ENCODE results near the gene NT5DC3. TPM values are rescaled to one million over a fixed set of nuclear protein-coding genes. Genes with fewer than 3 reads are reported as not detected.
"Not testable (repeated sequence)": the region's sequence is repeated elsewhere in the genome, so short reads cannot be mapped to it uniquely, and the experiment has no call there.

NT5DC3 gene
- polyA plus RNA-seq, 3 donors = 2.7 to 4.3 (median 3.9) TPM

DNA sequence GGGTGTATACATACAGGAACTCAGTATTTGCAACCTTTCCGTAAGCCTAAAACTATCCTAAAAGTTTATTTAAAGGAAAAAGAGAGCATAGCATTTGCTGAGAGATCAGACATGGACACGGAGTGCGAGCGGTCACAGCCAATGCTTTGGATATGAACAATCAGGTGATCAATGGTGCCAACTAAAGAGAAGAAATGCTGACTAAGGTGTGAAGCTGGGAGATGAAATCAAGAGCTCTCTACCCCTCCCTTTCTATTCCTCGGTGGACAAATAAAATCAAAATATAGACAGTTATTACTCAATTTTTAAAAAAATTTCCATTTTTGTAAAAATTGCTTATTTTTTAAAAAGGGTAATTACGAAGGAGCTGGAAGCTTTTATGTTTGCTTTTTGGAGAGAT is 29.2 kb downstream of the NT5DC3 start:
- DNase-seq (ENCODE audit: low read depth in 3 of 3, low spot score in 2 of 3) = no peak

DNA sequence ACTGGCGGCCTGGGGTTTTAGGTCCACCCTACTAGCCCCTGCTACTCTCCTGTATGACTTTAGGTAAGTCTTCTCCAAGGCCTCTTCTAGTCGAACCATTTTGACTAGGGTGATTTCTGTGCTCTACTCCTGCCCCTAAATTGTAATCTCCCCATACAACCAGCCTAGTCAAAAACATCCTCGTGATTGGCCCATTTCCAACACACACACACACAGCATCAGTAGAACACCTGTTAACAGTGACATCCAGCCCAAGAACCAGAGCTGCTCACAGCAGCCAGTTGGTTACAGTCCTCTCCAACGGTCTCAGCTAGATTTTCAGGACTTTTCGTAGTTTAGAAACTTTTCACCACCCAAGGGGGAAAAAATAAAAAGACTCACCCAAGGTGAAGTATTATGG is 30.9 kb downstream of the NT5DC3 start:
- no peak for DNase-seq (ENCODE audit: low read depth in 3 of 3, low spot score in 2 of 3)

- not testable (repeated sequence) for DNase-seq (ENCODE audit: low read depth in 3 of 3, low spot score in 2 of 3)
These were observed 31.4 kb downstream of the NT5DC3 start for GRCh38 chr12:103809639-103810038.

- no peak for DNase-seq (ENCODE audit: low read depth in 3 of 3, low spot score in 2 of 3)
These were observed 31.9 kb downstream of the NT5DC3 start for GRCh38 chr12:103809154-103809553.

- DNase-seq (ENCODE audit: low read depth in 3 of 3, low spot score in 2 of 3) = no peak
These were observed 32.7 kb downstream of the NT5DC3 start for GRCh38 chr12:103808239-103808880.

DNA sequence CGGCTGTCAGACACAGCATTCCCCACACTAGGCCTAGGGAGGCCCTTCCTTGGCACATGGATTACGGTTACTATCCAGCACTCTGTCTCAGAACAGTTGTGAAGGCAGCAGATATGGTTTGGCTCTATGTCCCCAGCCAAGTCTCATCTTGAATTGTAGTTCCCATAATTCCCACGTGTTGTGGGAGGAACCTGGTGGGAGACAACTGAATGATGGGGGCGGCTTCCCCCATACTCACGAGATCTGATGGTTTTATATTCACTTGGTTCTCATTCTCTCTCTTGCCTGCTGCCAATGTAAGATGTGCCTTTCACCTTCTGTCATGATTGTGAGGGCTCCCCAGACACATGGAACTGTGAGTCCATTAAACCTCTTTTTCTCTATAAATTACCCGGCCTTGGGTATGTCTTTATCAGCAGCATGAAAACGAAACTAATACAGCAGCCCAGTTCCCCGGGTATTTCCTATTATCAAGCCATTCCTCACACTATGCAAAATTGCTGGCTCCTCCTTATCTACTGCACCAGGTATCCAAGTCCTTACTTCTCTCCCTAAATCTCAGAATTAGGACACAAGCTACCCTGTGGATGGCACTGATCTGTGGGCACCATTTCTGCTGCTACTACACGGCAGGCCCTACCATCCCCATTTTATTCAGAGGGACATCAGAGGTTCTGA is 33.3 kb downstream of the NT5DC3 start:
- DNase-seq (ENCODE audit: low read depth in 3 of 3, low spot score in 2 of 3) = no peak

DNA sequence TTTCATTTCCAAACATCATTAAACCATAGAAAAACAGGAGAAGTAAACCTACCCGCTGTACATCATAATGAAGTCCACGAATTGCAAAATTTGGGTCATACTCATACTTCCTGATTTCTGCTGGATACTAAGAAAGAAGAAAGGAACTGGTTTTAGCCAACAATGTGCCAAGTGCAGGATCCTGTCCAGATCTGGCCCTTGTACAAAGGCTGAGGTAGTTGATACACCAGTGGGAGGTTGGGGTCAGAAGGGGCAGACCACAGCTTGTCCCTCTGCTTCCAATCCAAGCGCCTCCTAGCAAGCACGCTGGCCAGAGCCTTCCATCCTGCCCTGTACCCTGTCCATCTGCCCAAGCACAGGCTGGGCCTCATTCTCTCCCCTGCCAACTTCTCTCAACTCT is 34.2 kb downstream of the NT5DC3 start:
- DNase-seq (ENCODE audit: low read depth in 3 of 3, low spot score in 2 of 3) = no peak

- DNase-seq (ENCODE audit: low read depth in 3 of 3, low spot score in 2 of 3) = no peak
These were observed 35.2 kb downstream of the NT5DC3 start for GRCh38 chr12:103805655-103806360.

DNA sequence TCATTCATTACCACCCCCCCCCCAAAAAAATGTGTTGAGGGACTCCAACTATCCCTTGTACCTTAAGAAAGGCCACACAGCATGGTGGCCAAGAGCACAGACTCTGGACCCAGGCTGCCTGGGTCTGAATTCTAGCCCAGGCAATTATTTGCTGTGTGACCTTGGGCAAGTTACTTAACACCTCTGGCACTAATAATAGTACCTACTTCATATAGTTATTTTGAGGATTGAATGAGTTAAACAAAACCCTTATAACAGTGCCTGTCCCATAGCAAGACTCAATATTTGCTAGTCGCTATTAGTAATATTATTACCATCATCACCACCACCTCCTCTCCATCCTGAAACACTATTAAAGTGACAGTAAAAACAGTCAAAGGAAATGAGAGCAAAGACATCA is 37.2 kb downstream of the NT5DC3 start:
- DNase-seq (ENCODE audit: low read depth in 3 of 3, low spot score in 2 of 3) = no peak

GRCh38 chr12:103802586-103802886 is 38.5 kb downstream of the NT5DC3 start:
- DNase-seq (ENCODE audit: low read depth in 3 of 3, low spot score in 2 of 3) = no peak

DNA sequence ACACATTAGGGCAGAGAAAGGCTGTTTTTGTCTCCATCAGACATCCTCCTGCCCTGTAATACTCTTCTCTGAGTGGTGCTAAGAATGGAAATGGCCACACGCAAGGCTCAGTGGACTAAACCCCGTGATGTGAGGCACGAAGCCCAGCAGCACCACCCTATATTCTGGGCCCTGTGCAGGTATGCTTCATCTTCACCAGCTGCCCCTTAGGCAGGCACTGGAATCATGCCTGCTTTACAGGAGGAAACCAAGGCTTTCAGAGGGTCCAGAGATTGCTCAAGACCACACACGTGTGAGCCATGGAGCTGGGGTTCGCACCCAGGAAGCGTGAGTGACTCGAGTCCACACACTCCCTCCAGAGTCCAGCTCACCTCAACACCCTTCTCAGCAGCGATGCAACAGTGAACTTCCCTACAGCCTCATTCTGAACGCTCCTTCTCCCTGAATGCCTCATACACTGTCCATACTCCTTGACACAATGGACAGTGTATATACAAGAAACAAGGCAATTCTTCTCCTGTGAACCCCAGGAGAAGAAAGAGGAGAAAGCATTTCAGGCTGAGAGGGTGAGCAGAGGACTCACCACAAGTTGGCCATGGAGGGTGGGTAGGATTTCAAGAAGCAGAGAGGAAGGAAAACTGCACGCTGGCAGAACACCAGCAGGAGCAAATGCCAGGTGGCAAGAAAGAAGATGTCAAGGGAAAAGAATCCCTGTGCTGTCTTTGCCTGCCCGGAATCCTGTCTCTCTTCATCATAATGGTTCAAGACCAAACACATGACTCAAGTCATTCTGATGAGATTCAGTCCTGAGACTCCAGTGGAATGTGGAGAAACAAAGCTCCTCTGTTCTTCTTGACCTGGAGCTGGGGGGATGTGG is 39.1 kb downstream of the NT5DC3 start:
- no peak for DNase-seq (ENCODE audit: low read depth in 3 of 3, low spot score in 2 of 3)

GRCh38 chr12:103799857-103800771 is 40.9 kb downstream of the NT5DC3 start:
- no peak for DNase-seq (ENCODE audit: low read depth in 3 of 3, low spot score in 2 of 3)

DNA sequence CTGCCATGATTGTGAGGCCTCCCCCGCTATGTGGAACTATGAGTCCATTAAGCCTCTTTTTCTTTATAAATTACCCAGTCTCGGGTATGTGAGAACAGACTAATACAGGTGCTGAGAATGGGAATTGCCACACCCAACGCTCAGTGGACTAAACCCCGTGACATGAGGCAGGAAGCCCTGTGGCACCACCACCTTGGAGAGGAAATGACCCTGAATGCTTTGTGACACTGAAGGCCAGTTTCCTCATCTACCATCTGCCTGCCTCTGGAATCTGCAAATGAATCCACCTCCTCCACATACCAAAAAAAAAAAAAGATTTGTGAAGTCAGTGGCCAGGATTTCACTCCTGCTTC is 41.6 kb downstream of the NT5DC3 start:
- no peak for DNase-seq (ENCODE audit: low read depth in 3 of 3, low spot score in 2 of 3)

GRCh38 chr12:103798586-103798985 is 42.4 kb downstream of the NT5DC3 start:
- DNase-seq (ENCODE audit: low read depth in 3 of 3, low spot score in 2 of 3) = no peak

DNA sequence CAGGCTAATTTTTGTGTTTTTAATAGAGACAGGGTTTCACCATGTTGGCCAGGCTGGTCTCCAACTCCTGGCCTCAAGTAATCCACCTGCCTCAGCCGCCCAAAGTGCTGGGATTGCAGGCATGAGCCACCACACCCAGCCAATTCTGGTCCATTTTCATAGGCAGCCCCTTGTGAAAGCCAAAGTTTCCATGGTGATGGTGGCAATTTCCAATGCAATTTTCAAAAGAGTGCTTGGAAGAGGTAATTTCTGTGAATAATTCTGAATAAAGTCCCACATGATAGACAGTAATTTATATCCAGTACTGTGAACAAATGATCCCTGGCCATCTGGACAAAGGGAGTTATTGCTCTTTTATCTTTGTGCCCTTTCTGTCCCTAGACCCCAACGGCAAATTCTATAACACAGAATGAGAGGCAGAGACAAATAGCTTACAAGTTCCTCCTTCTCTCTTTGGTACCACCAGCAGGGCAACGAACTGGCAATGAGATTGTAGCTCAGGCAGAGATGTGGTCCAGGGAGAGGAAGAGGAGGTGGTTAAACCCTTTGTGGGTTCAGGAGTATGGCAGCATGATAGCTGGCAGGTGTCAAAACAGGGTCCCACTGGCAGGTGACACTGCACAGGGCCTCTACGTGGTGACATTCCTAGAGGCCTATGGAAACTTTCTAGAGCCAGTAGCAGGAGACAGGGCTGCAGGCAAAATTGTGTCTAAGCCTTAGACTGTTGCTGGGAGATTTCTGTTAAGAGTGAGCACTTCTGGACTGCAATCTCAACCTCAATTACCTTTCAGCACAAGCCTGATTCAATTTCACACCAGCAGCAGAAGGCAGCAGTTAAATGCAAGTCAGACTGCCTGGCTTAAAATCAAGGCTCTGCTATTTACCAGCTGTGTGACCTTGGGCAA is 46.5 kb downstream of the NT5DC3 start:
- DNase-seq (ENCODE audit: low read depth in 3 of 3, low spot score in 2 of 3) = no peak

GRCh38 chr12:103793512-103794045 is 47.5 kb downstream of the NT5DC3 start:
- DNase-seq (ENCODE audit: low read depth in 3 of 3, low spot score in 2 of 3) = no peak

GRCh38 chr12:103793046-103793445 is 48.0 kb downstream of the NT5DC3 start:
- DNase-seq (ENCODE audit: low read depth in 3 of 3, low spot score in 2 of 3) = no peak

- no peak for DNase-seq (ENCODE audit: low read depth in 3 of 3, low spot score in 2 of 3)
These were observed 49.6 kb downstream of the NT5DC3 start for GRCh38 chr12:103791350-103791920.

DNA sequence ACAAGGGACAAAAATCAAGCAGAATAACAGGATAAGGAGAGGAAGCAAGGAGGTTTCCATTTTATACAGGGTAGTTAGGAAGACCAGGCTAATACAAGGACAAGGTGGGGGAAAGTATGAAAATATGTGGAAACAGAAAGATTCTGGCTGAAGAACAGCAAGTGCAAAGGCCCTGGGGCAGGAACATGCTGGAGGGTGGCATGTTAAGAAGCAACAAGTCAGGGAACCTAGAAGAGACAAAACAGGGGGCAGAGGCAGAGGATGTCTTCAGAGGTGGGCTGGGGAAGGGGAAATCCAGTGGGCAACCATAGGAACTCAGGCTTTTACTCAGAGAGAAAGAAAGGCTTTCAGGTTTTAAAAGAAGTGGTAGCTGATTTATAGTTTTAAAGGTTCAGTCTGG is 54.8 kb downstream of the NT5DC3 start:
- no peak for DNase-seq (ENCODE audit: low read depth in 3 of 3, low spot score in 2 of 3)

Measured in right renal cortex interstitium (tissue), 3 donors.